RPMI7951 (cell line): ENCODE results near the gene EYA4. TPM values are rescaled to one million over a fixed set of nuclear protein-coding genes. Genes with fewer than 3 reads are reported as not detected.

Source experiments
- DNase-seq: peaks from one replicate; pipeline ENCODE4 v3.0.0-alpha.2; 2012; ENCODE audit warnings: low read depth
- total RNA-seq: library from RNA; depleted of rRNA; stranded (reverse); fragments of >200 nt; shearing (Covaris generic); gene quantifications from 2 replicates; pipeline ENCODE4 v1.2.3, GENCODE V29; 2014; rRNA removed

Gene EYA4, protein sequence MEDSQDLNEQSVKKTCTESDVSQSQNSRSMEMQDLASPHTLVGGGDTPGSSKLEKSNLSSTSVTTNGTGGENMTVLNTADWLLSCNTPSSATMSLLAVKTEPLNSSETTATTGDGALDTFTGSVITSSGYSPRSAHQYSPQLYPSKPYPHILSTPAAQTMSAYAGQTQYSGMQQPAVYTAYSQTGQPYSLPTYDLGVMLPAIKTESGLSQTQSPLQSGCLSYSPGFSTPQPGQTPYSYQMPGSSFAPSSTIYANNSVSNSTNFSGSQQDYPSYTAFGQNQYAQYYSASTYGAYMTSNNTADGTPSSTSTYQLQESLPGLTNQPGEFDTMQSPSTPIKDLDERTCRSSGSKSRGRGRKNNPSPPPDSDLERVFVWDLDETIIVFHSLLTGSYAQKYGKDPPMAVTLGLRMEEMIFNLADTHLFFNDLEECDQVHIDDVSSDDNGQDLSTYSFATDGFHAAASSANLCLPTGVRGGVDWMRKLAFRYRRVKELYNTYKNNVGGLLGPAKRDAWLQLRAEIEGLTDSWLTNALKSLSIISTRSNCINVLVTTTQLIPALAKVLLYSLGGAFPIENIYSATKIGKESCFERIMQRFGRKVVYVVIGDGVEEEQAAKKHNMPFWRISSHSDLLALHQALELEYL
- total RNA-seq, result not detected in 2 replicates

GRCh38 chr6:133241086-133241900 lies at the start of gene EYA4:
Gene EYA4 (plus strand): TSS chr6:133241357. CDS start chr6:133274781, 33,424 bp downstream.
- no peak for DNase-seq

DNA sequence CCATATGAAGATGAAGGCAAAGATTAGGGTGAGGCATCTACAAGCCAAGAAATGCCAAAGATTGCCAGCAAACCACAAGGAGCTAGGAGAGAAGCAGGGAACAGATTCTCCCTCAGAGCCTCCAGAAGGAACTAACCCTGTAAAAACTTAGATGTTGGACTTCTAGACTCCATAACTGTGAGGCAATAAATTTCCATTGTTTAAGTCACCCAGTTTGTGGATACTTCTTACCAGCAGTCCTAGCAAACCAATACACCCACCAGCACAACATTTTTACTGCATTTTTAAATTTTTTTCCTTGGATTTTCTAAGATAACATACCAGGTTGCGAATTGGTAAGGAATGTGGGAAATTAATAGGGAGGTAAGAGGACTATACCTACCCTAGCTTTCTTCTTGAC lies 47.8 kb upstream of the EYA4 start:
- no peak for DNase-seq

GRCh38 chr6:133198725-133199124 lies 42.4 kb upstream of the EYA4 start:
- no peak for DNase-seq

DNA sequence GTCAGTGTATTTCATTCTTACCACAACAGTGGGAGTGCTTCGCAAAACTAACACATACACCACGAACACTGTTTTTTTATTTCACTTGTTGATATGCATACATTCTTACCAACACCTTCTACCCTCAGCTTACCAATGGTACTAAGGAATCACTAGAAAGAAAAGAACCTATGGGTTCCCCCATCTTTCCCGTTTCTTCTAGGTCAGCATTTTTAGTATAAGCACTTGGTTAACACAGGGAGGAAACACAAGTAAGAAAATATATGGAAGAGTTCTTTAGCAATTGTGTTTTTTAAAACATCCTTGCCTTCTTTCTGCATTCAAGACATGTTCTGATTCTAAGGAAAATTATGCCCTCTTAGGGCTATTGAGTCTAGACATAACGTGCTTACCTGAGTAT lies 39.9 kb upstream of the EYA4 start:
- no peak for DNase-seq

- no peak for DNase-seq
Measured at GRCh38 chr6:133202610-133203343, 38.4 kb upstream of the EYA4 start.

- no peak for DNase-seq
Measured at GRCh38 chr6:133203344-133203697, 37.8 kb upstream of the EYA4 start.

DNA sequence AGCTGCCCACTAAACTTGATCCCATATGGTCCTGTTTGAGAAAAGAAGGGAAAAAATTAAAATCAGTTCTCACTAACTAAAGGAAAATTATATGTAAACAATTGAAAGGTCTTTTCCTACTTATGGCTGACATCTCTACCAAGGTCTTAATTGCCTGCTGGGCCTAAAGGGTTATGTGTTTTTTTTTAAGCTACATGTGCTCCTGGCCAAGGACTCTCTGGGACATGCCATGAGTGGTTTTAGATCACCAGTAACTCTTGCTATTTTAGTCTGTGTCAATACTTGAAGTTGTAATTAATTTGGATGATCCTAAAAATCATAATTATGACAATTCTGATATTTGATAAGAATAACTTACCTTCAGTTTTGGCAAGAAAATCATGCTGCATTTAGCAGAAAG lies 35.9 kb upstream of the EYA4 start:
- no peak for DNase-seq

DNA sequence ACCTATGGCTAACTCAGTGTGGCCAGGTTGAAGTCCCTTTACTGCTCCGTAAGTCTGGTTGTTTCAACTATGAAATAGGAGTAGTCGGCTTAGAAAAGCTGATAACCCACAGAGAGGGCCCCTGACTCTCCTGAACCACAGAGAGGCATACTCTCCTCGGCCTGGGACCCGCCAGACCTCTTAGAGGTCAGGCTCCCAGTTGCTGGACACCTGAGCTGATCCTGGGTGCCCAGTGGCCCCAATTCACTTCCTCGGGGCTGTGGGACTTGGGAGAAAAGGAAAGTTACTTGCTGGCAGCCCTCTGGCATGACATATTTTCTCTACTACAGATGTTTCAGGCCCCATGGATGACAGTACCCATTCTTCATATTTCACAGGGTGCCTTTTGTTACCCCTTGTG lies 34.2 kb upstream of the EYA4 start:
- DNase-seq, result no peak

DNA sequence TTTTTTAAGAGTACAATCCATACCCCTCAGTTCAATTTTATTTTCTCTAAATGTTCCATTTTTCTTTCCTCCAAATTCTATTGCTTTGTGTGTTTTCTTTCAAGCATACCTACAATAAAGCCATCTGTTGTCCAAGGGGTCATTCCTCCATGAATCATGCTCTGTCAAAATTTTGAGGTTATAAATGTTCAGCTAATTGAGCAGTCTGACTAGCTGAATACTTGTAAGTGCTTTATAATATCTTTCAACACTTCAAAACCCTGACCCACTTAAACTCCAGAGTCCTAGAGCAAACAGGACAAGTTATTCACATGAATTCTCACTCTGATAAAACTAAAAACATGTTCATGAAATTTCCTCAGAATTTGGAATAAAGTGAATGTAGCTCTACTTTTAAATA lies 33.4 kb upstream of the EYA4 start:
- no peak for DNase-seq

DNA sequence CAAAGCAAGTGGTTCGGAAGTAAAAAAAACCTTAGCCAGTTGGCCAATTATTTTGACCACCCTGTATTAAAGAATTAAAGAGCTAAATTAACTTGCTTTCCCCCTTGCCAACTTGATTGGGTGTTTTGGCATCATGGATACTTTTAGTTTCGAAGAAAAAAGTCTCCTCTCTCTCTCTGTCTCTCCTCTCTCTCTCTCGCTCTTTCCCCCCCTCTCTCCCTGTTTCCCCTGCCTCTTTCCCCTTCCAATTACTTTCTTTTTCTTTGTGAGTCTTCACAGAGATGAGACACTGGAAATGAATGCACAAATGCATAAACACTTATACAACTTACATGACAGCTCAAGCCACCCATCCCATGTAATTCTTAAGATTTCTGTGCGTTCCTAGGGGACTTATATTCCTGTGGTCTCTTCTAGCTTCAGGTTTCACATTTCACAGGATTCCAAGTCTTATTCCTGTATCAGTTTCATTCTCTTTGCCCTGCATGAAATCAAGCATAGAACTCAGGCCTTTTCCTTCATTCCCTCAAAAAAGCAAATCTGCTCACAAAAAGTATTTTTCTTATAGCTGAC lies 32.9 kb upstream of the EYA4 start:
- DNase-seq, result no peak

DNA sequence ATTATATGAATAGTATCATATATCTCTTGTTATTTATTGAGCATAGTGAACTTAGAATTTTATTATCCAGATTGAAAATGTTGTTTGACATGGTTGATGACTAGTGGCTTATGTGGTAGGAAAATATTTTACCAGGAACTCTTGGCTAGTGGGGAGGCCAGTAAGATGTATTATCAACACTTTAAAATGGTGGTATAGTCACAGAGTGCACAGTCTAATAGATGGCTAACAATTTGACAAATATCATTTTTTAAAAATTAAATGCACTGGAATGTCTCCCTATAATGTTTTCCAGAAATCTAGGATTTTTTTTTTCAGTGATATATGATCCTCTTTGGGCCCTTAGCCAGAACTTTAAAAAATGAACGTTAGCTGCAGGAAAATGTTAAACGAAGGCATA lies 26.9 kb upstream of the EYA4 start:
- no peak for DNase-seq

DNA sequence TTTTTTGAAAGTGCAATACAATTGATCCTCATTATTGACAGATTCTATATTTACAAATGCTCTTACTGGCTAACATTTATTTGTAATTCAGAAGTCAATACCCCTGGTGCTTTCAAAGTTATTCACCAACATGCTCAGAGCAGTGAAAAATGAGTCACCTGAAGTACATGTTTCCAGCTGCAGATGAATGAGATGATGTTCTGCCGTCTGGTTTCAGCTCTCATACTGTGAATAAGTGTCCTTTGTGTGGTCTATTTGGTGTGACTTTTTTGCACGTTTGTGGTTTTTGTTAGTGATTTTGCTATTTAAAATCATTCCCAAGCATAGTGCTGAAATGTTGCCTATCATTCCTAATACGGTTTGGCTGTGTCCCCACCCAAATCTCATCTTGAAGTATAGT lies 22.3 kb upstream of the EYA4 start:
- DNase-seq, result no peak

GRCh38 chr6:133223452-133224029 lies 17.6 kb upstream of the EYA4 start:
- DNase-seq, result no peak

- DNase-seq, result no peak
Measured at GRCh38 chr6:133225560-133225959, 15.6 kb upstream of the EYA4 start.

- no peak for DNase-seq
Measured at GRCh38 chr6:133227344-133227743, 13.8 kb upstream of the EYA4 start.

DNA sequence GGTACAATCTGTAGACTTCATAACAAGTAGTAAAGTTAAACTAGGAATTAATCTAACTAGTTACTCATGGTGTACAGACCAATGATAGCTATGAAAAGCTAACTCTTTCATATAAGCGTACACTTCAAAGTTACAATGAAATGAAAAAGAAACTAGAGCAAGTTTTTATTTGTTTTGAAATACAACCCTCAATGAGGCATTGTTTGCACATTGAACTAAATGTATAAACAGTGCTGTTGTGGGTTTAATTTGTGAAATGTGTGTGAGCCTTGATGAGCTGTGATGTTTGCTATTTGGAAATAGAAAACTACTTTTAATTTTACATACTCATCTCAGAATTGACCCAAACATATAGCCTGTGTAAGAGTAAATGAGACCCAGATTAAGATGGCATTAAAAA lies 11.1 kb upstream of the EYA4 start:
- DNase-seq, result no peak

- DNase-seq, result no peak
Measured at GRCh38 chr6:133235221-133235620, 5.9 kb upstream of the EYA4 start.

DNA sequence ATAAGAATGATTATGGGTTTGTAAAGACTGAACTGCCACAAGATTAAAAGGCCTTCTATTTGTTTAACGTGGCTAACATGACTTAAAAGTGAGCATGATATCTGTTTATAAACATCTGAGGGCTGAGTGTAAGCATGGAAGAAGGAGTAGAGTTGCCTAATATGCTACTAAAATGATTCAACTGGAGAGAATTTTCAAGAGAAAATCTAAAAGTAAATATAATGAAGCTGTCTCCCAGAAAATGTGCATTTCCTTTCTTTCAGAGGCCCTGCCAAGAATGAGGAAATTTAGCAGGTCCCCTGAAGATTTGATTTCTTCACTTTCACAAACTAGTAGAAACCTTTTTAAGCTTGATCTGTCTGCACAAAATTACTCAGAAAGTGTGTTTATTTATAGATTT lies 4.2 kb upstream of the EYA4 start:
- no peak for DNase-seq

GRCh38 chr6:133240511-133241085 lies 559 bp upstream of the EYA4 start:
- no peak for DNase-seq

- DNase-seq, result no peak
Measured at GRCh38 chr6:133241901-133242636, 912 bp downstream of the EYA4 start.
